HAP-1 (cell line): ENCODE data around the gene TRPM4.
"Not testable (repeated sequence)": the region's sequence is repeated elsewhere in the genome, so short reads cannot be mapped to it uniquely, and the experiment has no call there.

Experiments
- DNase-seq, 2 experiments: peaks; one replicate each; pipeline ENCODE4 v3.0.0-alpha.2; 2016 to 2020; ENCODE audit warnings: low spot score in 2 of 2
- H3K27me3 ChIP-seq: fragments of 250-450 bp; sonication (Bioruptor Pico); 2 replicates; pipeline ENCODE4 v1.5.1; 2020; ENCODE audit warnings: low read depth, mild to moderate bottlenecking, moderate library complexity
- H3K36me3 ChIP-seq: fragments of 250-450 bp; sonication (Bioruptor Pico); replicated peaks from 2 replicates; pipeline ENCODE4 v1.5.1; 2020; ENCODE audit warnings: mild to moderate bottlenecking
- H3K4me1 ChIP-seq: fragments of 250-450 bp; sonication (Bioruptor Pico); 2 replicates; pipeline ENCODE4 v1.5.1; 2020; ENCODE audit warnings: mild to moderate bottlenecking
- H3K4me3 ChIP-seq: fragments of 250-450 bp; sonication (Bioruptor Pico); 2 replicates; pipeline ENCODE4 v1.5.1; 2020; ENCODE audit warnings: mild to moderate bottlenecking, moderate library complexity
- H3K9me3 ChIP-seq: fragments of 250-450 bp; sonication (Bioruptor Pico); 2 replicates; pipeline ENCODE4 v1.5.1; 2020; ENCODE audit warnings: mild to moderate bottlenecking, moderate library complexity
- in situ Hi-C: fragments of 300-500 bp; cut with MboI; formaldehyde crosslinking; loops from 3 replicates; pipeline ENCODE4 v1.14.3; 2020; ENCODE audit warnings: low sequenced_read_pairs, inconsistent platforms, mixed read lengths

Gene TRPM4

GRCh38 chr19:49168421-49168820, 10.8 kb downstream of the TRPM4 start:
- DNase-seq: no peak
- H3K27me3 ChIP-seq: no peaks in the 10 kb centered on the region
- no peak overlapping the region for H3K4me3 ChIP-seq
- in situ Hi-C loops: no loop called here
- H3K4me1 ChIP-seq: no peaks in the 10 kb centered on the region
- H3K9me3 ChIP-seq: no peaks in the 10 kb centered on the region
- H3K36me3 ChIP-seq: peaks cover 30% of the 10 kb centered on the region

- DNase-seq: no peak
- in situ Hi-C loops: no loop called here
- Histone ChIP-seq H3K36me3 (peaks cover 31% of the 10 kb centered on the region), H3K4me1 (no peaks in the 10 kb centered on the region), H3K27me3 (no peaks in the 10 kb centered on the region), H3K9me3 (no peaks in the 10 kb centered on the region), H3K4me3 (no peak overlapping the region)
These were observed 15.6 kb downstream of the TRPM4 start for GRCh38 chr19:49173198-49173597.

- H3K27me3 ChIP-seq: no peaks in the 10 kb centered on the region
- no peaks in the 10 kb centered on the region for H3K4me1 ChIP-seq
- peaks cover 11% of the 10 kb centered on the region for H3K36me3 ChIP-seq
- H3K9me3 ChIP-seq: no peaks in the 10 kb centered on the region
- DNase-seq: no peak
- no peak overlapping the region for H3K4me3 ChIP-seq
- in situ Hi-C loops: no loop called here
These were observed 23.1 kb downstream of the TRPM4 start for GRCh38 chr19:49180659-49181058.

GRCh38 chr19:49182010-49182847, 24.6 kb downstream of the TRPM4 start:
- H3K27me3 ChIP-seq, DNase-seq, H3K4me1 ChIP-seq, H3K4me3 ChIP-seq, in situ Hi-C loops, H3K9me3 ChIP-seq: not testable (repeated sequence)
- peaks cover 11% of the 10 kb centered on the region for H3K36me3 ChIP-seq

GRCh38 chr19:49182848-49183375, 25.3 kb downstream of the TRPM4 start:
- no peak for DNase-seq
- H3K4me1 ChIP-seq: no peaks in the 10 kb centered on the region
- in situ Hi-C loops: no loop called here
- peaks cover 11% of the 10 kb centered on the region for H3K36me3 ChIP-seq
- H3K9me3 ChIP-seq: no peaks in the 10 kb centered on the region
- no peaks in the 10 kb centered on the region for H3K27me3 ChIP-seq
- no peak overlapping the region for H3K4me3 ChIP-seq

GRCh38 chr19:49186108-49186507, 28.5 kb downstream of the TRPM4 start:
- Histone ChIP-seq H3K27me3 (no peaks in the 10 kb centered on the region), H3K4me1 (no peaks in the 10 kb centered on the region), H3K9me3 (no peaks in the 10 kb centered on the region), H3K4me3 (no peak overlapping the region), H3K36me3 (peaks cover 30% of the 10 kb centered on the region)
- DNase-seq: no peak
- in situ Hi-C loops: no loop called here

GRCh38 chr19:49188626-49189200, 31.1 kb downstream of the TRPM4 start:
- in situ Hi-C loops: no loop called here
- H3K4me3 ChIP-seq: no peak overlapping the region

GRCh38 chr19:49189259-49189658, 31.7 kb downstream of the TRPM4 start:
- no peak for DNase-seq
- Histone ChIP-seq H3K9me3 (no peaks in the 10 kb centered on the region), H3K36me3 (peaks cover 19% of the 10 kb centered on the region), H3K4me3 (no peak overlapping the region), H3K4me1 (no peaks in the 10 kb centered on the region), H3K27me3 (no peaks in the 10 kb centered on the region)
- in situ Hi-C loops: no loop called here

More at GRCh38 chr19:49188626-49189200, 31.1 kb downstream of the TRPM4 start:
- H3K36me3 ChIP-seq: peaks cover 19% of the 10 kb centered on the region
- H3K9me3 ChIP-seq: no peaks in the 10 kb centered on the region
- no peaks in the 10 kb centered on the region for H3K4me1 ChIP-seq
- H3K27me3 ChIP-seq: no peaks in the 10 kb centered on the region
- no peak for DNase-seq

GRCh38 chr19:49190781-49191180, 33.2 kb downstream of the TRPM4 start:
- no peak overlapping the region for H3K4me3 ChIP-seq
- DNase-seq: no peak
- H3K9me3 ChIP-seq: no peaks in the 10 kb centered on the region
- no peaks in the 10 kb centered on the region for H3K27me3 ChIP-seq
- H3K36me3 ChIP-seq: peaks cover 19% of the 10 kb centered on the region
- no peaks in the 10 kb centered on the region for H3K4me1 ChIP-seq
- in situ Hi-C loops: no loop called here

- Histone ChIP-seq H3K9me3 (no peaks in the 10 kb centered on the region), H3K4me1 (no peaks in the 10 kb centered on the region)
- in situ Hi-C loops: no loop called here
These were observed 36.3 kb downstream of the TRPM4 start for GRCh38 chr19:49193822-49194394.

GRCh38 chr19:49194408-49194807, 36.8 kb downstream of the TRPM4 start:
- no peak for DNase-seq
- in situ Hi-C loops: no loop called here

More at GRCh38 chr19:49193822-49194394, 36.3 kb downstream of the TRPM4 start:
- Histone ChIP-seq H3K36me3 (peaks cover 16% of the 10 kb centered on the region), H3K27me3 (no peaks in the 10 kb centered on the region), H3K4me3 (no peak overlapping the region)
- DNase-seq: no peak

GRCh38 chr19:49196527-49197240, 39.1 kb downstream of the TRPM4 start:
- in situ Hi-C loops: no loop called here
- no peak overlapping the region for H3K4me3 ChIP-seq

More at GRCh38 chr19:49194408-49194807, 36.8 kb downstream of the TRPM4 start:
- H3K36me3 ChIP-seq: peaks cover 12% of the 10 kb centered on the region
- H3K27me3 ChIP-seq: no peaks in the 10 kb centered on the region
- no peaks in the 10 kb centered on the region for H3K9me3 ChIP-seq
- no peak overlapping the region for H3K4me3 ChIP-seq
- no peaks in the 10 kb centered on the region for H3K4me1 ChIP-seq

GRCh38 chr19:49200238-49200862, 42.8 kb downstream of the TRPM4 start:
- Histone ChIP-seq H3K36me3 (peaks cover 8% of the 10 kb centered on the region), H3K9me3 (no peaks in the 10 kb centered on the region), H3K27me3 (no peaks in the 10 kb centered on the region), H3K4me3 (no peak overlapping the region), H3K4me1 (no peaks in the 10 kb centered on the region)
- DNase-seq: peak in 1 of 2 experiments; percentile 51
- in situ Hi-C loops: no loop called here

More at GRCh38 chr19:49196527-49197240, 39.1 kb downstream of the TRPM4 start:
- H3K4me1 ChIP-seq: no peaks in the 10 kb centered on the region
- no peaks in the 10 kb centered on the region for H3K27me3 ChIP-seq
- H3K9me3 ChIP-seq: no peaks in the 10 kb centered on the region
- no peak for DNase-seq
- H3K36me3 ChIP-seq: no peaks in the 10 kb centered on the region; the same call in 1 of the 2 replicates
